WERI-Rb-1 (cell line): ENCODE data around the gene TSPO2.

ENCODE experiments used
- DNase-seq: peaks from one replicate; pipeline ENCODE4 v3.0.0-alpha.2; 2020
- H3K27ac ChIP-seq: fragments of 250-450 bp; sonication (Bioruptor Pico); 2 replicates; pipeline ENCODE4 v1.5.1; 2020; ENCODE audit warnings: mild to moderate bottlenecking, moderate library complexity
- H3K27me3 ChIP-seq: fragments of 250-450 bp; sonication (Bioruptor Pico); 2 replicates; pipeline ENCODE4 v1.5.1; 2021; ENCODE audit warnings: mild to moderate bottlenecking, low read depth, moderate library complexity; ENCODE audit not compliant: insufficient read depth, severe bottlenecking
- H3K36me3 ChIP-seq: fragments of 250-450 bp; sonication (Bioruptor Pico); 2 replicates; pipeline ENCODE4 v1.5.1; 2020; ENCODE audit warnings: mild to moderate bottlenecking, moderate library complexity
- H3K4me3 ChIP-seq: 2 replicates; pipeline ENCODE4 v1.5.1; 2011; ENCODE audit warnings: low read depth, mild to moderate bottlenecking, control low read depth, low read length
- H3K9me3 ChIP-seq: fragments of 250-450 bp; sonication (Bioruptor Pico); 2 replicates; pipeline ENCODE4 v1.5.1; 2021; ENCODE audit warnings: mild to moderate bottlenecking, moderate library complexity; ENCODE audit not compliant: severe bottlenecking
- TF ChIP-seq, protein P1 (sequence below): IDR thresholded peaks from 2 replicates; pipeline ENCODE4 v1.5.1; 2011; ENCODE audit warnings: low read depth, mild to moderate bottlenecking, control low read depth, inconsistent platforms, low read length

TSPO2 gene

GRCh38 chr6:41027799-41028560 is 14.3 kb upstream of the TSPO2 start:
- Histone ChIP-seq H3K27me3 (no peaks in the 10 kb centered on the region), H3K9me3 (no peaks in the 10 kb centered on the region), H3K27ac (peak overlapping the region; percentile 72), H3K36me3 (no peaks in the 10 kb centered on the region), H3K4me3 (peak overlapping the region; percentile 57)
- TF ChIP-seq, protein P1, sequence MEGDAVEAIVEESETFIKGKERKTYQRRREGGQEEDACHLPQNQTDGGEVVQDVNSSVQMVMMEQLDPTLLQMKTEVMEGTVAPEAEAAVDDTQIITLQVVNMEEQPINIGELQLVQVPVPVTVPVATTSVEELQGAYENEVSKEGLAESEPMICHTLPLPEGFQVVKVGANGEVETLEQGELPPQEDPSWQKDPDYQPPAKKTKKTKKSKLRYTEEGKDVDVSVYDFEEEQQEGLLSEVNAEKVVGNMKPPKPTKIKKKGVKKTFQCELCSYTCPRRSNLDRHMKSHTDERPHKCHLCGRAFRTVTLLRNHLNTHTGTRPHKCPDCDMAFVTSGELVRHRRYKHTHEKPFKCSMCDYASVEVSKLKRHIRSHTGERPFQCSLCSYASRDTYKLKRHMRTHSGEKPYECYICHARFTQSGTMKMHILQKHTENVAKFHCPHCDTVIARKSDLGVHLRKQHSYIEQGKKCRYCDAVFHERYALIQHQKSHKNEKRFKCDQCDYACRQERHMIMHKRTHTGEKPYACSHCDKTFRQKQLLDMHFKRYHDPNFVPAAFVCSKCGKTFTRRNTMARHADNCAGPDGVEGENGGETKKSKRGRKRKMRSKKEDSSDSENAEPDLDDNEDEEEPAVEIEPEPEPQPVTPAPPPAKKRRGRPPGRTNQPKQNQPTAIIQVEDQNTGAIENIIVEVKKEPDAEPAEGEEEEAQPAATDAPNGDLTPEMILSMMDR = peak; percentile 99
- DNase-seq = peak; percentile 89

- peak overlapping the region; percentile 57 for H3K4me3 ChIP-seq
- TF ChIP-seq, protein P1 = no peak
- DNase-seq = no peak
- H3K36me3 ChIP-seq = no peaks in the 10 kb centered on the region
- H3K27ac ChIP-seq = peak overlapping the region; percentile 72
- H3K9me3 ChIP-seq = no peaks in the 10 kb centered on the region
- H3K27me3 ChIP-seq = no peaks in the 10 kb centered on the region
Observed at GRCh38 chr6:41028561-41029412, 13.5 kb upstream of the TSPO2 start.

DNA sequence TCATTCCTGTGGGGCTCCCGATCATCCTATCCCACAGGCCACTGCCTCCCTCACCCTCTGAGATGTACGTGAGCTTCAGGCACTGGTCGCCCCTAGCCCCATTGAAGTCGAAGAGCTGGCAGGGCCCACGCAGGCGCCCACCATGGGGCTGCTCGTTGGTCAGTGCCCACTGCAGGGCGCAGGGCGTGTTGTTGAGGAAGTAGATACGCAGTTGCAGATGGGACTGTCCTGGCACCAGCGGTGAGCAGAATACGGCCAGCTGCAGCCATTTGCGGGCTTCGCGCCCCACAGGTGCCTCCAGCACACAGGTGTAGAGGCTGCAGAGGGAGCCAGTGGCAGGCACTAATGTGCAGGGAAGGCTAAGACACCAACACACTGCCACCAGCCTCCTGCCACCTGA is 9.4 kb upstream of the TSPO2 start:
- DNase-seq = no peak
- no peak overlapping the region for H3K4me3 ChIP-seq
- H3K27ac ChIP-seq = no peak overlapping the region
- H3K36me3 ChIP-seq = no peaks in the 10 kb centered on the region
- TF ChIP-seq, protein P1 = no peak
- H3K27me3 ChIP-seq = no peaks in the 10 kb centered on the region
- no peaks in the 10 kb centered on the region for H3K9me3 ChIP-seq

DNA sequence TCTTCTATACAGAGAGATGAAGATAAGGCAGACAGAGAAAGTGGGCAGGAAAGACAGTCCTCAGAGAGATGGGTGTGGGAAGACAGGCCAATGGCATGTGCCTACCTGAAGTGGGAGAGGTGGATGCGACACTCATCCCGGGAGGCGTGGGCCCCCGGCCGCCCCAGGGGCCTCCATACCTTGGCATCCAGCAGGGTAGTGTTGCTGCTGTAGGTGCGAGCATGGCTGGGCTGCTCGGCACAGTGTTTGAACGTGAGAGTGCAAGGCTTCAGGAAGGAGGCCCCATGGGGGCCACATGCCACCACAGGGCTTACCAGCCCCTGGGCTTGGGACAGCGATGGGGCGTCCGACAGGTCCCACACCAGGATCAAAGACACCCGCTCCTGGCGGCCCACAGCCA is 8.5 kb upstream of the TSPO2 start:
- no peak overlapping the region for H3K4me3 ChIP-seq
- no peak for DNase-seq
- no peaks in the 10 kb centered on the region for H3K27me3 ChIP-seq
- H3K27ac ChIP-seq = no peak overlapping the region
- H3K36me3 ChIP-seq = no peaks in the 10 kb centered on the region
- no peaks in the 10 kb centered on the region for H3K9me3 ChIP-seq
- TF ChIP-seq, protein P1 = no peak

GRCh38 chr6:41036186-41036585 is 6.1 kb upstream of the TSPO2 start:
- no peaks in the 10 kb centered on the region for H3K36me3 ChIP-seq
- TF ChIP-seq, protein P1 = no peak

More at GRCh38 chr6:41036186-41036585, 6.1 kb upstream of the TSPO2 start:
- DNase-seq = no peak
- no peaks in the 10 kb centered on the region for H3K27me3 ChIP-seq
- no peak overlapping the region for H3K4me3 ChIP-seq
- H3K9me3 ChIP-seq = no peaks in the 10 kb centered on the region
- H3K27ac ChIP-seq = no peak overlapping the region
